Fibroblast of skin of abdomen (primary cell): ENCODE results near the gene PLCL1.

Source experiments
- DNase-seq: peaks from one replicate; pipeline ENCODE4 v3.0.0-alpha.2; 2013

The PLCL1 gene

GRCh38 chr2:197929008-197929885, 124.9 kb downstream of the PLCL1 start:
- no peak for DNase-seq

- DNase-seq = no peak
Measured at GRCh38 chr2:197929886-197930227, 125.5 kb downstream of the PLCL1 start.

- DNase-seq = no peak
Measured at GRCh38 chr2:197930570-197931278, 126.3 kb downstream of the PLCL1 start.

GRCh38 chr2:197931661-197932312, 127.4 kb downstream of the PLCL1 start:
- peak; percentile 72 for DNase-seq

GRCh38 chr2:197932374-197932773, 128.0 kb downstream of the PLCL1 start:
- DNase-seq = no peak

GRCh38 chr2:197934261-197934933, 130.0 kb downstream of the PLCL1 start:
- DNase-seq = no peak

GRCh38 chr2:197934934-197935289, 130.5 kb downstream of the PLCL1 start:
- no peak for DNase-seq

- no peak for DNase-seq
Measured at GRCh38 chr2:197937814-197938213, 133.4 kb downstream of the PLCL1 start.

- DNase-seq = no peak
Measured at GRCh38 chr2:197938555-197938954, 134.2 kb downstream of the PLCL1 start.

- no peak for DNase-seq
Measured at GRCh38 chr2:197939787-197940186, 135.4 kb downstream of the PLCL1 start.

- no peak for DNase-seq
Measured at GRCh38 chr2:197940382-197940781, 136.0 kb downstream of the PLCL1 start.

- no peak for DNase-seq
Measured at GRCh38 chr2:197941715-197942114, 137.3 kb downstream of the PLCL1 start.

GRCh38 chr2:197943731-197944130, 139.3 kb downstream of the PLCL1 start:
- no peak for DNase-seq

GRCh38 chr2:197944416-197945096, 140.2 kb downstream of the PLCL1 start:
- DNase-seq = no peak

GRCh38 chr2:197946562-197946961, 142.2 kb downstream of the PLCL1 start:
- peak; percentile 23 for DNase-seq

- no peak for DNase-seq
Measured at GRCh38 chr2:197947219-197947757, 142.9 kb downstream of the PLCL1 start.

- no peak for DNase-seq
Measured at GRCh38 chr2:197949224-197949623, 144.8 kb downstream of the PLCL1 start.

- no peak for DNase-seq
Measured at GRCh38 chr2:197950006-197950405, 145.6 kb downstream of the PLCL1 start.

GRCh38 chr2:197950724-197951123, 146.3 kb downstream of the PLCL1 start:
- DNase-seq = no peak

- no peak for DNase-seq
Measured at GRCh38 chr2:197952540-197953202, 148.3 kb downstream of the PLCL1 start.

GRCh38 chr2:197954328-197954727, 149.9 kb downstream of the PLCL1 start:
- DNase-seq = no peak
